Stomach smooth muscle (tissue), 2 donors: ENCODE measurements around the gene ACAT2.
"Not testable (repeated sequence)": the region's sequence is repeated elsewhere in the genome, so short reads cannot be mapped to it uniquely, and the experiment has no call there.

Experiments
- H3K27ac ChIP-seq: one replicate; pipeline ENCODE4 v1.7.0; 2013; ENCODE audit warnings: mild to moderate bottlenecking, low read length, inconsistent platforms
- H3K27me3 ChIP-seq, 2 donors: one replicate each; pipeline ENCODE4 v1.7.0; 2013; ENCODE audit warnings: low read length in 2 of 2; ENCODE audit not compliant: insufficient read depth in 2 of 2, control insufficient read depth in 1 of 2
- H3K36me3 ChIP-seq, 2 donors: one replicate each; pipeline ENCODE4 v1.7.0; 2013; ENCODE audit warnings: low read length in 2 of 2; ENCODE audit not compliant: control insufficient read depth in 2 of 2, insufficient read depth in 2 of 2
- H3K4me1 ChIP-seq: one replicate; pipeline ENCODE4 v1.7.0; 2013; ENCODE audit warnings: low read length; ENCODE audit not compliant: control insufficient read depth, insufficient read depth
- H3K4me3 ChIP-seq, 2 donors: one replicate each; pipeline ENCODE4 v1.7.0; 2013; ENCODE audit warnings: low read length in 2 of 2
- H3K9ac ChIP-seq, 2 donors: one replicate each; pipeline ENCODE4 v1.7.0; 2013; ENCODE audit warnings: low read length in 2 of 2, mild to moderate bottlenecking in 1 of 2
- H3K9me3 ChIP-seq, 2 donors: one replicate each; pipeline ENCODE4 v1.7.0; 2013; ENCODE audit warnings: low read length in 2 of 2; ENCODE audit not compliant: control insufficient read depth in 2 of 2
- donor health status: healthy.
- donor health status: Pancreatic carcinoma.

ACAT2 gene

GRCh38 chr6:159794976-159795375 lies 33.1 kb downstream of the ACAT2 start:
- not testable (repeated sequence) for H3K27ac ChIP-seq, H3K9ac ChIP-seq, H3K9me3 ChIP-seq, H3K27me3 ChIP-seq, H3K4me3 ChIP-seq
- H3K4me1 ChIP-seq: peaks cover 23% of the 10 kb centered on the region
- H3K36me3 ChIP-seq: peaks cover 24 to 29% of the 10 kb centered on the region in 2 donors

- H3K36me3 ChIP-seq: peaks cover 23 to 31% of the 10 kb centered on the region in 2 donors
Measured at GRCh38 chr6:159797554-159797953, 35.7 kb downstream of the ACAT2 start.

GRCh38 chr6:159800141-159800865 lies 38.5 kb downstream of the ACAT2 start, which contains the start of gene PNLDC1:
TSS of gene PNLDC1 (plus strand) at chr6:159800276. CDS start at chr6:159800308, 32 bp downstream.
- H3K4me3 ChIP-seq: no peak within 1 kb of the TSS
- no peaks in the 10 kb centered on the region for H3K27me3 ChIP-seq
- H3K36me3 ChIP-seq: peaks cover 22 to 31% of the 10 kb centered on the region in 2 donors
- no peak within 1 kb of the TSS for H3K27ac ChIP-seq
- H3K4me1 ChIP-seq: peaks cover 2% of the 10 kb centered on the region
- no peak within 1 kb of the TSS for H3K9ac ChIP-seq
- no peaks in the 10 kb centered on the region for H3K9me3 ChIP-seq

More at GRCh38 chr6:159797554-159797953, 35.7 kb downstream of the ACAT2 start:
- Histone ChIP-seq H3K4me3 (no peak overlapping the region), H3K27ac (no peak overlapping the region), H3K9me3 (no peaks in the 10 kb centered on the region), H3K4me1 (peaks cover 8% of the 10 kb centered on the region), H3K9ac (no peak overlapping the region), H3K27me3 (no peaks in the 10 kb centered on the region)

GRCh38 chr6:159801935-159802334 lies 40.1 kb downstream of the ACAT2 start:
- H3K36me3 ChIP-seq: peaks cover 27 to 28% of the 10 kb centered on the region in 2 donors
- no peak overlapping the region for H3K27ac ChIP-seq
- no peak overlapping the region for H3K4me3 ChIP-seq
- H3K9me3 ChIP-seq: no peaks in the 10 kb centered on the region
- H3K4me1 ChIP-seq: no peaks in the 10 kb centered on the region
- H3K27me3 ChIP-seq: no peaks in the 10 kb centered on the region
- no peak overlapping the region for H3K9ac ChIP-seq

GRCh38 chr6:159804504-159804903 lies 42.7 kb downstream of the ACAT2 start:
- Histone ChIP-seq H3K27ac (no peak overlapping the region), H3K9ac (no peak overlapping the region), H3K9me3 (no peaks in the 10 kb centered on the region), H3K27me3 (no peaks in the 10 kb centered on the region), H3K4me3 (no peak overlapping the region), H3K36me3 (peaks cover 7 to 11% of the 10 kb centered on the region in 2 donors), H3K4me1 (no peaks in the 10 kb centered on the region)

- no peaks in the 10 kb centered on the region for H3K4me1 ChIP-seq
- no peaks in the 10 kb centered on the region for H3K27me3 ChIP-seq
- H3K36me3 ChIP-seq: peaks cover 0 to 6% of the 10 kb centered on the region in 2 donors
- no peak overlapping the region for H3K27ac ChIP-seq
- H3K4me3 ChIP-seq: no peak overlapping the region
- no peaks in the 10 kb centered on the region for H3K9me3 ChIP-seq
- no peak overlapping the region for H3K9ac ChIP-seq
Measured at GRCh38 chr6:159805440-159806020, 43.7 kb downstream of the ACAT2 start.

GRCh38 chr6:159806021-159806458 lies 44.2 kb downstream of the ACAT2 start:
- no peak overlapping the region for H3K4me3 ChIP-seq
- no peaks in the 10 kb centered on the region for H3K27me3 ChIP-seq
- no peaks in the 10 kb centered on the region for H3K4me1 ChIP-seq
- no peak overlapping the region for H3K27ac ChIP-seq
- H3K36me3 ChIP-seq: peaks cover 0 to 6% of the 10 kb centered on the region in 2 donors
- no peak overlapping the region for H3K9ac ChIP-seq
- no peaks in the 10 kb centered on the region for H3K9me3 ChIP-seq

- Histone ChIP-seq H3K36me3 (peaks cover 0 to 6% of the 10 kb centered on the region in 2 donors), H3K9me3 (no peaks in the 10 kb centered on the region), H3K9ac (no peak overlapping the region), H3K27me3 (no peaks in the 10 kb centered on the region), H3K27ac (no peak overlapping the region), H3K4me3 (no peak overlapping the region), H3K4me1 (no peaks in the 10 kb centered on the region)
Measured at GRCh38 chr6:159807150-159807858, 45.5 kb downstream of the ACAT2 start.

- H3K27ac ChIP-seq: no peak overlapping the region
- no peak overlapping the region for H3K4me3 ChIP-seq
- H3K4me1 ChIP-seq: no peaks in the 10 kb centered on the region
- H3K27me3 ChIP-seq: no peaks in the 10 kb centered on the region
- peaks cover 0 to 6% of the 10 kb centered on the region in 2 donors for H3K36me3 ChIP-seq
- no peak overlapping the region for H3K9ac ChIP-seq
- no peaks in the 10 kb centered on the region for H3K9me3 ChIP-seq
Measured at GRCh38 chr6:159808647-159809046, 46.8 kb downstream of the ACAT2 start.

GRCh38 chr6:159809149-159809548 lies 47.3 kb downstream of the ACAT2 start:
- Histone ChIP-seq H3K9me3 (no peaks in the 10 kb centered on the region), H3K27me3 (no peaks in the 10 kb centered on the region), H3K4me3 (no peak overlapping the region), H3K27ac (no peak overlapping the region), H3K36me3 (peaks cover 0 to 6% of the 10 kb centered on the region in 2 donors), H3K4me1 (no peaks in the 10 kb centered on the region), H3K9ac (no peak overlapping the region)
